GM18498 (cell line): ENCODE measurements around the gene VRK1.

Source experiments
- ATAC-seq: cut with Tn5 transposase; IDR thresholded peaks from one replicate; pipeline ENCODE4 v1.9.1; 2021; ENCODE audit warnings: mild to moderate bottlenecking, moderate library complexity; ENCODE audit not compliant: unreplicated experiment

Gene VRK1

DNA sequence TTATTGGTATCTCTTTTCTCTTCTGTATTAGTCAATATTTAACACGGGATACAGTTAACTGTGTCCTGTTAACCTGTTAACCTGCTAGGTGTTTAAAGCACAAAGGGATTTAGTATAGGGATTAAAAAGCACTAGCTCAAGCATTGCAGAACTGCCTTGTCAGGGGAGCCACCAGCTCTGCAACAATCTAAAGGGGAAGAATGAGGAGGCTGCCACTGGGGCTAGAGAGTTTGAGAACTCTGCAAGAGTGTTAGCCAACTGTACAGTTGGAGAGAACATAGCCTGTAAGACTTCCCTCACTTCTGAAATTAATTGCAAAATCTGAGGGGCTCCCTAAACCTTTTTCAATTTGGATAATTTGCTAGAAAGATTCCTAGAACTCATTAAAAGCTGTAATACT lies 6.5 kb upstream of the VRK1 start:
- ATAC-seq, result no peak

DNA sequence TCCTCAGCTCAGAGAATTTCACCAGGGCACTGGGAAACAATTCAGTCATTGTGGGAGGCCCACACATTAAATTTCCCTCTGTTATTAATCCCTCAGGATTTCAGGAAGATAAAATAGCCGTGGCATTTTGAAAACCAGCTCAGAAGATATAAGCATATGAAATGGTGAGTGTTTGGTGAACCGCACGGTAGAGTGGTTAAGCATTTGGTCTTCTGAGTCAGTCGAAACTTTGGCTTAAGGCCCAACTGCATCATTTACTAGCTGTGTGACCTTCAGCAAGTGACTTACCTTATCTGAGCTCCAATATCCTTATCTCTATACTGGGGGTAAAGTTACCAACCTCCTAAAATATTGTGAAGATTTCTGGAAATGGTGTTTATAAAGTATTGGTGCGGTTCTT lies 5.2 kb upstream of the VRK1 start:
- no peak for ATAC-seq

DNA sequence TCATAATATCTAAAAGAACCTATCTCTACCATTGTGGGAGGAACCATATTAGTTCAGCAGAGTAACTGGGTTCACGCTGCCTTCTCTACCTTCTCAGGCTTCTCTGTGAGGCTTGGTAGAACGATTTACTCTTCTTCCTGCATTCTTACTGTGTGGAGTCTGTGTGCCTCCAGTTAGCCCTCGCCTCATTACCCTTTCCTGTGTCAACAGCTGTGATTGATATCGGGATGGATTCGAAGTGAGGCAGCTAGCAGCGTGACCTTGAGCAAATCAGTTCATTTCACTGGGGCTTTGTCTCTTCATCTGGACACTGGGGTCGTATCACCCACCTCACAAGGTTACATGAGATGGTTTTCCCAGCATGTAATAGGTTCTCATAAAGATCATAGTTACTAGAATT lies 4.6 kb upstream of the VRK1 start:
- ATAC-seq, result no peak

DNA sequence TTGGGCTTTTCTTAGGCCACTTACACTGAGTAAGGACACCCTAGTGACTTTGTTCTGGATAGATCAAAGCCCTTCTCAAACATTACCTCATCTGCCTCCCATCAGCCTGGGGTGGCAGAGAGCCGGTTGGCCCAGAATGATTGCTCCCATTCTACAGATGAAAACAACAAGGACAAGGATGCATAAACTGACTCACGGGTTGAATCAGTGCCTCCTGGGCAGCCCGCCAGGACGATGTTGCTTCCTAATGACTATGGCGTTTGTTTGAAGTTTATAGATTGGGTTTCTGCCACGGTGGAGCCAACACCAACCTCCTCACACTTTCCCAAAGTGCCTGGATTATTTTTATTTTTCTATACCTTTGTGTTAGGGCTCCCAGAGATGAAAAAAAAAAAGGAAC lies 3.6 kb upstream of the VRK1 start:
- no peak for ATAC-seq

DNA sequence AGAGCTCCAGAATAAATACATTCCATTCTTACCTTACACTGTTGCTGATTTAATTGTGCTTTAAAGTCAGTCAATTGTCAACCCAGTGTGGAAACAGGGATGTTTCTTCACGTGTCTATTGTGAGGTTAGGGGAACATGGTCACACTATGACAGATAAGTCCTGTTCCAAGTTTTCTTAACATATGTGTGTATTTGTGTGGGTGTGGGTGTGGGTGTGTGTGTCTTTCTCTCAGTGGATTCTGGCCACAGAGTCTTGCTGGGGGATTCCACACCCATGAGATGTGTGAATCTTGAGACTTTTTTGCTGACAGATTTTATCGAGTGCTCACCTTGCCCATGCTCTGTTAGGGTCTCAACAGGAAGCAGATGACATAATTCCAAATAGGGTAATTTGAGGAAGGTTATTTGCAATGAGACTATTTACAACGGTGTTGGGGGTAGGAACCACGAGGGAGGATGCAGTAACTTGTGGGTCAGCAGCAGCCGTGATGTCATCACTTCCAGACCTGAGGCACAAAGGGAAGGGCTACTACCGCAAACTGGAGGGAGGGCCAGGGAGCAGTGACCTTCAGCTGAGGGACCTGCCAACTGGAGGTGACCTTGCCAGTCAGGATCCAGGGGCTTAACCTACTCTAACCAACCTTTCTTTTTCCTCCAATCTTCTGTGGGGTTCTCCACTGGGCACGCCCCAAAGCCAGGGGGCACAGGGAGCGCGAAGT lies 1.9 kb upstream of the VRK1 start:
- no peak for ATAC-seq

DNA sequence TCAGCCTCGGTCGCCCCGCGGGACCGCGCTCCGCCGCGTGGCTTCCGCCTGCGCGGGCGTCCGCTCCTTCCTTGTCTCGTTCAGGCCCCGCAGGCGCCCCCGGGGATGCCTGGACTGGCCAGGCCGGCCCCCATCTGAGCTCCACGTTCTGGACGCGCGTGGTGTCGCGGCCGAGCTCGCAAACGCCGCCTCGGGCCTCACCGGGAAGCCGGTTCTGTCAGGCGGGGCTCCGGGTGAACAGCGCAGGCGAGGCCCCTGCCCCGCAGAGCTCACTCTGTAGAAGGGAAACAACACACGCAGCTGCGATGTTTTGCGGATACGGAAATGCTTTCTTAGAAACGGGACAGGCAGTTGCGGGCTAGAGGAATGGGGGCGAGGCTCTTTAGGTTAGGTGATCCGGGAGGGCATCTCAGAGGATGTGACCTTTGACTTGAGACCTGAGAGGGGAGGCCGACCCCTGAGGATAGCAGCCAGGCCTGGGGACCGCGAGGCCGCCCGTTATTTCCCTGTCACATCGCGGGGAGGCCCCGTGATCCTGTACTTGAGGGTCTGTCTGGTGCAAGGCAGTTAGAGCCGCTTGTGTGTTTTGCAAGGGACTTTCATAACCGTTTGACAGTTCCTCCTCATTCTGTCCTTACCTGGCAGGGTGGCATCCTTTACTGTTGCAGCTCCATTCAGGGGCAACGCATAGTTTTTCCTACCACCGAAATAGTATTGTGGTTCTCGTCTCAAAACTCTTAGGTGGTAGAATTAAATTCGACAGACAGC lies 584 bp downstream of the VRK1 start:
- peak; percentile 38 for ATAC-seq

DNA sequence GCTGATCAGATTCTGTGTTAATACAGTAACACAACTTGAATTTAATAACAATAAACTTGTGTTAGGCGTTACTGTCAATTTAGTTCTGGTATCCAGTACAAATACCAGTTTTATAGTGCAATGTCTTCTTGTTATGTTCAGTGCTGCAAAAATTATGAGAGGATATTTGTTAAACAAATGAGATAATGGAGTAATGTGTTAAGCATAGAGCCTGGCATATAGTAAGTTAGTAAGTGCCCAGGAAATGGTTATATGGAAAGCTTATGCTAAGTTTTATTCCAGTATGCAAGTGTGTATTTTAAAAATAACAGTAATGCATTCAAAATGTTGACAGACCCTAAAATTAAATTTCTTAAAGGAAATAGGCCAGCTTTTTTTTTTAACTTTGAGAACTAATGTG lies 1.8 kb downstream of the VRK1 start:
- ATAC-seq, result no peak

DNA sequence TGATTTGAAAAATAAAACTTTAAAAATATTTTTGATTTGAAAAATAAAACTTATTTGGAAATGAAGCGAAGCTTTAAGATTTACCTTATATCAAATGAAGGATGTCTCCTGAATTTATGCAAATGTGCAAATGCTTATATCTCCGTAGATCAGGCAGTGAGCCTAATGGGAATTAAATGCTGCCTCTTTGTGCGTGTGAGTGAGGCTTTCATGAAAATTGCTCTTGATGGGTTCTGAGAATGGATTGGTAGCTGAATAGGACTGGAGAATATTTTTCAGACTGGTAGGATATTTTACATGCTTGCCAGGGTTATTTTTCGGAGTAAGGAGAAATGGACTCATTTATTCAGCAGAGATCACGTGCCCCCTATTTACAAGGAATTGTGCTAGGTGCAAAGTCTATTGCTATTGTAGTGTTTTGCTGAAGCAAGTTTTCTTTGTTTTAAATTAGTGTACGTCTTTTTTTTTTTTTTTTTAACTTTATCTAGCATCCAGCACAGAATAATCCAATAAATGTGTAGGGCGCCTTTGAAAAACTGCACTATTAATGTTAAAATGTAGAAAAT lies 2.4 kb downstream of the VRK1 start:
- ATAC-seq, result no peak

DNA sequence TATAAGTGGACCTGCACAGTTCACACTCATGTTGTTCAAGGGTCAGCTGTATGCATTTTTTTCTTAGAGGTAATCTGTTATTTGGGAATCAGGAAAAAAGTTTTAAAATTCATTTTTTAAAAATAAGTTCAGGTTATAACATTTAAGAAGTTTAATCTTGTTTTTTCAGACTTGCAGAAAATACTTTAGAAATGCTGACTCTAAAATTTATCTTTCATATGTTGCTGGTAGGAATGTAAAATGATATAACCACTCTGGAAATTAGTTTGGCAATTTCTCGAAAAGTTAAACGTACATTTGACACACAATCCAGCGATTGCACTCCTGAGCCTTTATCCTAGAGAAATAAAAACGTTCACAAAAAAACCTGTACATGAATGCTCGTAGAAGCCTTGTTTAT lies 4.7 kb downstream of the VRK1 start:
- no peak for ATAC-seq

DNA sequence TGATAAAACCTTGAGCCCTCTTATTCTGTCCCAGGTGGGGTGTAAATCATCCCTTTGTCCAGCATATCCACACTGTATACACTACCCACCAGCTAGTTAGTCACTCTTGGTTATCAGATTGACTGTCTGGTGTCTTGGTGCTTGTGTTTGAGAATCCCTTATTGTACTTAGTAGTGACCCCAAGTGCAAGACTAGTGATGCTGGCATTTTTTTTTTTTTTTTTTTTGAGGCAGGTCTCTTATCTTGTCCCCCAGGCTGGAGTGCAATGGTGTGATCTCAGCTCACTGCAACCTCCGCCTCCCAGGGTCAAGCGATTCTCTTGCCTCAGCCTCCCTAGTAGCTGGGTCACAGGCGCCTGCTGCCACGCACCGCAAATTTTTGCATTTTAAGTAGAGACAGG lies 5.8 kb downstream of the VRK1 start:
- no peak for ATAC-seq

DNA sequence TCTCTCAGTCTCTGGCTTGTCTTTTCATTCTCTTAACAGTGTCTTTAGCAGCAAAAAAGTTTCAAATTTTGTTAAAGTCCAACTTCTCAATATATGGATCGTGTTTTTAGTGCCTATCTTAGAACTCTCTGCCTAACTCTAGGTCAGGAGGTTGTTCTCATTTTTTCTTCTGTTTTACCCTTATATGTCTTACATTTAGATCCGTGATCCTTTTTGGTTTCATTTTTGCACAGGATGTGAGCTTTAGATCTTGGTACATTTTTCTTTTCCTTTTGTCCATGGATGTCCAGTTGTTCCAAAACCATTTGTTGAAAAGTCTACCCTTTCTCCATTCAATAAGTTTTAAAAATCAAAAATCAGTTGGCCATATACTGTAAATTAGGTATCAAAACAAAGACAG lies 6.8 kb downstream of the VRK1 start:
- no peak for ATAC-seq

DNA sequence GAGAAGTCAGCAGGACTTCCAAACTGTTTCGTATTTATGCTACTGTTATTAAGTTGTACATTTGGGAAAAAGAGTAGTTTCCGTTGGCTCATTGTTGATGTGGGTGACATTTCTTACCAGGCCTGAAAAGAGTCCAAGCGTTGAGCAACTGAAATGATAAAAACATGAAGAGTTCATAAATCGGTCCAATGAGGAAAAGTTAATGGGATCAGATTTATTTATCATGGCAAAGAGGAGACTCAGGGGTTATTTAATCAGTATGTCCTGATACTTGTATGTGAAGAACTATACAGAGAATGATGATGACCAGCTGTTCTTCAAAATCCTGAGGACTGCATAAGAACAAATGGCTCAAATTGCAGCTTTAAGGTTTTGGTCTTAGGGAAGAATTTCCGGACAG lies 7.7 kb downstream of the VRK1 start:
- ATAC-seq, result no peak

DNA sequence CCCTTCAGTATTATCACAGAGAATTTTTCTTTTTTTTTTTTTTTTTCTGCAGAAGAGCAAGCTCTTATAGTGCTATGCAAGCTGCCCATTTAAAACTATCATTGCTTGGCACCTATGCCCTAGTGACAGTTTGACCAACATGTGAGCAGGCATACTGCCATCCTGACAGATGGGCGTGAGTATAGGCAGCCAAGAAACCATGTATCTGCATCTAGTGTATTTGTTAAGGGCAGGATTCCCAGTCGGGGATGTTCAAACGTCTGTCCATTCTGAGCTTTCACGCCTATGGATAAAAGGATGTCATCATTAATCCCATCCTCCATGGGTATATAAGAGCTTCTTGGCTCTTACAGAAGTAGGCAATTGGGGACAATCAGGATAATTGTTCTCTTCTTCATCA lies 8.8 kb downstream of the VRK1 start:
- no peak for ATAC-seq

DNA sequence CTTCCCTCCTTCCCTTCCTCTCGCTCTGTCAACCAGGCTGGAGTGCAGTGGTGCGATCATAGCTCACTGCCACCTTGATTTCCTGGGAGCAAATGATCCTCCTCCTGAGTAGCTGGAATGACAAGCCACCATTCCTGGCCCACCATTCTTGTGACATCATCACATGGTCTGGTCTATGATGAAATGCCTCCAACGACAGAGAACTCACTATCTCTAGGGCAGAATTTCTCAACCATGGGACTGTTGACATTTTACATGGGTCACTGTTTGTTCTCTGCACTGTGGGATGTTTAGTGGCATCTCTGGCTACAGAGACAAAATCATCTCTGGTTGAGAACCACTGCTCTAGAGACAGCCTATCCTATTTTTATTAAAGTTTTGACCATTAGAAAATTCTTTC lies 9.7 kb downstream of the VRK1 start:
- no peak for ATAC-seq

DNA sequence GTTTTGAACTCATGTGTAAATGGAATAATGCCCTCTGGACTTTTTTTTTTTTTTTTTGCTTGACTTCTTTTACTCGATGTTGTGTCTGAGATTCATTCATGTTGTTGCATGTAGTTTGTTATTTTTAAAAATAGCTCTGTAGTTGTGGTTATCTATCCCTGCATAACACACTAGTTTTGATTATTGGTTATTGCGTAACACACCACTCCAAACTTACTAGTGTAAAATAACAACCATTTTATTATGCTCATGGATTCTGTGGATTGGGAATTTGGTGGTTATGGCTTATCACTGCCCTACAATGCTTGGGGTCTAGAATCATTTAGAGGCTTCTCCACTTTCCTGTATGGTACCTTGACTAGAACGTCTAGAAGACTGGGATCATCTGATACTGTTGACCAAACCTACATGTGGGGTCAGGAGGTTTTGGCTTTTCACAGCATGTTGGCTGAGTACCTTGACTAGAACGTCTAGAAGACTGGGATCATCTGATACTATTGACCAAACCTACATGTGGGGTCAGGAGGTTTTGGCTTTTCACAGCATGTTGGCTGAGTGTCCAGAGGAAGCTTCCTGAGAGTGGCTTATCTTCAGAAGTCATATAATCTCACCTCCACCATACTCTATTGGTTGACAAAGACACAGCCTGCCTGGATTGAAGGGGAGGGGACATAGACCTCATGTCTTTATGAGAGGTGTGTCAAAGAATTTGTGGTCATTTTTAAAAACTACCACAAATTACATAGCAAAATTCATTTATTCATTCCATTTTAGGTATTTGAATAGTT lies 11.6 kb downstream of the VRK1 start:
- no peak for ATAC-seq

DNA sequence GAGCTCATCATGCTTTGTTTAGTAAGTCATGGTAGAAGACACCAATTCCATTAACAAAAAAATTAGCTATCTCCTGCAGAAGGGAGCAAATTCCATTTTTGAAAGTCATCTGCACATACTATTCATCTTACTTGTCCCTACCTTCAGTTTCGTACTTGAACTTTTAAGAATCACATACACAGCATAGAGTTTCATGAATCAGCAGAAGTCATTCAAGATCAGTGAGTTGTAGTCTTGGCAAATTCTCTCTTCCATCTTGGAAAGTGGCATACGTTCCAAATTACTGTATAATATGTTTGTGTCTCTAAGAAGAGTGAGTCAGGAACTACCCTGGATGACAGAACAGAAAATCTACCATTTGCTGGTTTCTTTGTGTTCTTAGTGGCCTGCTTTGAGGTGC lies 14.1 kb downstream of the VRK1 start:
- ATAC-seq, result no peak

DNA sequence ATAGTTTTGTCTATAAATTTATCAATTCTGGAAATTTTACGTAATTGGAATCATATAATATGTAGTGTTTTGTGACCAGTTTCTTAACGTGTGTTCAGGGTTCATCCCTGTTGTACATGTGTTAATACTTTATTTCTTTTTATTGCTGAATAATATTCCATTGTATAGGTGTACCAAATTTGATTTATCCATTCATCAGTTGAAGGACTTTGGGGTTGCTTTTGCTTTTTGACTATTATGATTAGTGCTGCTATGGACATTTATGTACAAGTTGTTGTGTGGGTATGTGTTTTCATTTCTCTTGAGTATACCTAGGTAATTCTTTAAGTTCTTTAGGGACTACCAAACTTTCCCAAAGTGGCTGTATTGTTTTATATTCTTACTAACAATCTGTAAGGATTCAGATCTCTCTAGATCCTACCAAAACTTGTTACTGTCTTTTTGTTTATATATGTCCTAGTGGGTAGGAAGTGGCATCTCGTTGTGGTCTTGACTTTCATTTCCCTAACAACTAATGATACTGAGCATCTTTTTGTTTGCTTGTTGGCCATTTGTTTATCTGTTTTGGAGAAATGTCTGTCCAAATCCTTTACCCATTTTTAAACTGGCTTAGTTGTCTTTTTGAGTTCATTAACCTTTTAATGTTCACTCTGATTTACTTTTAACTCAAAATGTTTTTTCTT lies 14.9 kb downstream of the VRK1 start:
- ATAC-seq, result peak; percentile 73

DNA sequence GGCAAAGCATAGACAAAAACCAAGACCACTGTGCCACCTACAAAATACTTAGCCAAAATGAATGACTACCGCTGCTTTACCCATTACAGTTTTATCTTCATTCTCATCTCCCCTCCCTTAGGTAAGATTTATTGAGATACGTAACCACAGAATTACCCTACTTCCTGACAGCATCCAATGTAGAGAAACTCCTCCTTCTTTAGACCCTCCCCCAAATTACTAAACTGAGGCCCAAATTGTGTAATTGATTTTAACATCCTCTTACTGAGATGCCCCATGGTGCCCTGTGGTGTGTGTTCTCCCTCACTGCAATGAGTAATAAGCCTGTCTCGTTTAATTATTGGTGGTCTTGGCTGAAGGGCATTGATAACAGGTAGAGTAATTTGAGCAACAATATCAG lies 19.1 kb downstream of the VRK1 start:
- ATAC-seq, result no peak

DNA sequence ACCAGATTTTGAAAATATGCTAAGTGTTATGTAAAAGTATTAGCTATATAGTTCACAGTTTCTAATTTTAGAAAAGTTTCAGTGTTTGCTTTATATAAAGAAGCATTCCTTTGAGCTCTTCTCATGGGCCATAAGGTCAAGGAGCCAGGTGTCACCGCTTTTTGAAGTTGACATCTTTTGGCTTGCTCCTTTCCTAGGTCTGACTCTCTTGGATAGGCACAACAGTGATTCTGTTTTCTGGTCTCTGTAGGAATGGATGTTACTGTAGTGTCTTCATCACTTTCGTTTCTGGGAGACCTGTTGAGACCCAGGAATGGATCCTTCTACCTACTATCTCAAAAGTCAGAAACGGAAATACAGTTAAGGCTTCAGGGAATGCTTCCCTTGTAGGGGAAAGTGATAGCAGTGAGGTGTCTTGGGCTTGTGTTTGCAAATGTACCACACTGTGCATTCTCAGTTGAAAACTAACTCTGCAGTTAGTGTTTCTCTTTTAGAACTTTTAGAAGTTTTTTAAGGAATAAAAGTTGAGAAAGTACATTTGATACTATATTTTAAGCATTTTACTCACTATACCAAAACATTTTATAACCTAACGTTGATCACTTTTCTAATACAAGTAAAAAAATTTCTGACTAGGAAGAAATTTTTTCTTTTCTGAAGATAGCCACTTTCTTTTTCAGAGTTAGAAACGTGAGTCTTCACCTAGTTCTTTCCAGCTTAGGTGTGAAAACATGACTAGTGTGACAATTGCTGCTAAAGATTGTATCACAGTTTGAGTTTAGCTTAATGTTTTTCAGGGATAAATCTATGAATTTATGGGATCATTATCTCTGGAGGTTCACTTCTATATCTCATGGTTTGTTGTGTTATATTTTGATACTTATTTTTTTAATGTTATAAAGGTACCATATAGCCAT lies 20.8 kb downstream of the VRK1 start:
- ATAC-seq, result peak; percentile 68

DNA sequence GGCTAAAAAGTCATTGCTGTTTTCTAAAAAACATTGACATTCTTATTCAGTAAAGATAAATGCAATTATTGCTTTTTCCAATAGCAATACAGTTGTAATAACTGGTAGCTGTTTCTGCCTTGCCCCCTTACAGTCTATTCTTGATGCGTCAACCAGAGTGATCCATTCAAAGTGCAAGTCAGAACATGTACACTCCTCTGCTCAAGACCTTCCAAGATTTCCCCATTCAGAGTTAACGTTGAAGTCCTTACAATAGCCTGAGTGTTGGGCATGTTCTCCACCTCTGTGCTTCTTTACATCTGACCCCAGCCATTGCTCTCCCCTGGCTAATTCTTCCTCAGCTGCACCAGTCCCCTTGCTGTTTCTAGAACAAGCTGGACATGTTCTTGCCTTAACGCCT lies 24.3 kb downstream of the VRK1 start:
- ATAC-seq, result no peak
